Subcutaneous adipose tissue (tissue), 4 donors: ENCODE measurements around the gene DPF3. TPM values are rescaled to one million over a fixed set of nuclear protein-coding genes. Genes with fewer than 3 reads are reported as not detected.

ENCODE experiments used
- total RNA-seq, 4 donors: library from RNA; depleted of rRNA; stranded (reverse); fragments of >200 nt; gene quantifications; one replicate each; pipeline ENCODE4 v1.1.0, GENCODE V29; 2016
- TF ChIP-seq, protein P1 (sequence below): fragments of 450-650 bp; IDR thresholded peaks from one replicate; pipeline ENCODE4 v1.5.1; 2016; ENCODE audit warnings: low read depth, mild to moderate bottlenecking, control low read depth, antibody characterized with exemption, moderate library complexity

The DPF3 gene
- total RNA-seq, 4 donors from 2014 or later: 0.33 to 6.8 TPM; not detected in 2

DNA sequence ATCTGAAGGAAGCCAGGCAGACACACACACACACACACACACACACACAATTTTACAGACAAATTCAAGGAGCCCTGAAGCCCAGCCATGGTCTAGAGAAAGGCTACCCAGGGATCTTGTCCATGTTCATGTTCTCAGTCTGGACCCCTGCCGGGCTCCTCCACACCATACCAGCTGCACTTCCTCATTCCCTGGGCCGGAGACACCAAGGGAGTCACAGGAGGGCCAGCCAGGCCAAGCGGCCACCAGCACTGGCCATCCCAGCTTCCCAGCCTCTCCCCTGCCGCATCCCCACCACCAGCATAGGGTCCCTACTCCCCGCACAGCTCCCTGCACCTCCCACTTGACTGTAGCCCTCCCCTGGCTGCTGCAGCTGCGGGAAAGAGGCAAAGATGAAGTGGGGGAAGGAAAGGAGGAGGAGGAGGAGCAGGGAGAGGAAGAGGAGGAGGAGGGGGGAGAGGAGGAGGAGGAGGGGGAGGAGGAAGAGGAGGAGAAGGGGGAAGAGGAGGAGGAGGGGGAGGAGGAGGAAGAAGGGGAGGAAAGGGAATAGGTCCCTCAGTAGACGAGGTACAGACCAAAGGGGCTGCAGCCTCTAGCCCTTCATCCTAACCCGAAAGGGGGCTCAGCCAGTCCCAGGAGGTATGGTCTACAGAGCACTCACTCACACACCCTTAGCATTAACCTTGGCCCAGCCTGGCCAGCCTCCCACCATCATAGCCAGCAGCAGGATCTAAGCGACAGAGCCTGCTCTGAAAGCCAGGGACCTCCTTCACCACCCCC is 293.2 kb downstream of the DPF3 start:
- TF ChIP-seq, protein P1, sequence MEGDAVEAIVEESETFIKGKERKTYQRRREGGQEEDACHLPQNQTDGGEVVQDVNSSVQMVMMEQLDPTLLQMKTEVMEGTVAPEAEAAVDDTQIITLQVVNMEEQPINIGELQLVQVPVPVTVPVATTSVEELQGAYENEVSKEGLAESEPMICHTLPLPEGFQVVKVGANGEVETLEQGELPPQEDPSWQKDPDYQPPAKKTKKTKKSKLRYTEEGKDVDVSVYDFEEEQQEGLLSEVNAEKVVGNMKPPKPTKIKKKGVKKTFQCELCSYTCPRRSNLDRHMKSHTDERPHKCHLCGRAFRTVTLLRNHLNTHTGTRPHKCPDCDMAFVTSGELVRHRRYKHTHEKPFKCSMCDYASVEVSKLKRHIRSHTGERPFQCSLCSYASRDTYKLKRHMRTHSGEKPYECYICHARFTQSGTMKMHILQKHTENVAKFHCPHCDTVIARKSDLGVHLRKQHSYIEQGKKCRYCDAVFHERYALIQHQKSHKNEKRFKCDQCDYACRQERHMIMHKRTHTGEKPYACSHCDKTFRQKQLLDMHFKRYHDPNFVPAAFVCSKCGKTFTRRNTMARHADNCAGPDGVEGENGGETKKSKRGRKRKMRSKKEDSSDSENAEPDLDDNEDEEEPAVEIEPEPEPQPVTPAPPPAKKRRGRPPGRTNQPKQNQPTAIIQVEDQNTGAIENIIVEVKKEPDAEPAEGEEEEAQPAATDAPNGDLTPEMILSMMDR: no peak

DNA sequence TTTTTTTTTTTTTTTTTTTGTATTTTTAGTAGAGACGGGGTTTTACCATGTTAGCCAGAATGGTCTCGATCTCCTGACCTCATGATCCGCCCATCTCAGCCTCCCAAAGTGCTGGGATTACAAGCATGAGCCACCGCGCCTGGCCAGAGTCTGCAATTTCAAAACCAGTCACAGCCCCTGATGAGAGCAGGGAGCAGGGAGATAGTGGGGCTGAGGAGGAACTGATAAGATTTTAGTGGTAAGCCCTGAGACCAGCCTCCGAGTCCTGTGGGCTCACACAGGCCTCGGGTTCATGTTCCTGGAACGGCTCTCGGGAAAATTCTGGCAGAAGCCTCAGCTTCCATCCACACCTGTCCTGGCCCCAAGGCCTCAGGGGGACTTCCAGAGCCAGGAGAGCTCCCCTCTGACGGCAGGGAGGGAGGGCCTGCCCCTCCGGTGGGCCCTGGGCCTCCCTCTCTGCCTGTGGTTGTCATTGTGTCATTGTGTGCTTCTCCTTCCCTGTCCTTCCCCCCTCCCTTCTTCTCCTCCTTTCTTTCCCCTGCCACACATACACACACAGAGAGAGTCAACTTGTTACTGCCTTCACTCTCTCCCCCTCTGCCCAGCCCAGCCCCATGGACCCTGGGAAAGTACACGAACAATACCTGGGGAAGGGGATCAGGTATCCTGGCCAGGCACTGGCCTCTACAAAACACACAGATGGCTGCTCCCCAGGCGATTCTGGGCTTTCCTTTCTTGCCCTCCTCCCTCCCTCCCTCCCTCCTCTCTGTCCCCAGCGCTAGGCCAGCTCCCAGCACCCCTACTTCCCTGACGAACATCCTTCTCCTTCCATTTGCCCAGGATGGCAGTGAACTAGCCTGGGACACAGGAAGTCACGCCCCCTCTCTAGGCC is 294.1 kb downstream of the DPF3 start:
- TF ChIP-seq, protein P1: no peak

DNA sequence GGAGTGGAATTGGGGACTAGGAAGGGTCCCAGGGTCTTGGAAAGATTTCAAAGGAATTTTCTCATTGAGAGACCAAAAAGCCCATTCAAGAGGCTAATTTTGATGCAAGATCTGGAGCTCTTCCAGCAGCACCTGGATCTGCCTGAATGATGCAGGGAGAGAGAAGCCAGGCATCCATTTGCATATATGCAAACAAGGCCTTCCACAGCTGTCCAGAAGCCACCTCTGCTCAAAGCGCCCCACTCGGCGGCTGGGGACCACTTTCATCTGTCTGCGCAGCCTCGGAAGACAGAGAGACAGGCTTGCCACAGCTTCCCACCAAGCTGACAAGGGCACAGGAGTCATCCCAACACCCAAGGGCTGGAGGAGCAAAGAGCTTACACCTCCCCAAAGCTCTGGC is 295.6 kb downstream of the DPF3 start:
- TF ChIP-seq, protein P1: no peak

DNA sequence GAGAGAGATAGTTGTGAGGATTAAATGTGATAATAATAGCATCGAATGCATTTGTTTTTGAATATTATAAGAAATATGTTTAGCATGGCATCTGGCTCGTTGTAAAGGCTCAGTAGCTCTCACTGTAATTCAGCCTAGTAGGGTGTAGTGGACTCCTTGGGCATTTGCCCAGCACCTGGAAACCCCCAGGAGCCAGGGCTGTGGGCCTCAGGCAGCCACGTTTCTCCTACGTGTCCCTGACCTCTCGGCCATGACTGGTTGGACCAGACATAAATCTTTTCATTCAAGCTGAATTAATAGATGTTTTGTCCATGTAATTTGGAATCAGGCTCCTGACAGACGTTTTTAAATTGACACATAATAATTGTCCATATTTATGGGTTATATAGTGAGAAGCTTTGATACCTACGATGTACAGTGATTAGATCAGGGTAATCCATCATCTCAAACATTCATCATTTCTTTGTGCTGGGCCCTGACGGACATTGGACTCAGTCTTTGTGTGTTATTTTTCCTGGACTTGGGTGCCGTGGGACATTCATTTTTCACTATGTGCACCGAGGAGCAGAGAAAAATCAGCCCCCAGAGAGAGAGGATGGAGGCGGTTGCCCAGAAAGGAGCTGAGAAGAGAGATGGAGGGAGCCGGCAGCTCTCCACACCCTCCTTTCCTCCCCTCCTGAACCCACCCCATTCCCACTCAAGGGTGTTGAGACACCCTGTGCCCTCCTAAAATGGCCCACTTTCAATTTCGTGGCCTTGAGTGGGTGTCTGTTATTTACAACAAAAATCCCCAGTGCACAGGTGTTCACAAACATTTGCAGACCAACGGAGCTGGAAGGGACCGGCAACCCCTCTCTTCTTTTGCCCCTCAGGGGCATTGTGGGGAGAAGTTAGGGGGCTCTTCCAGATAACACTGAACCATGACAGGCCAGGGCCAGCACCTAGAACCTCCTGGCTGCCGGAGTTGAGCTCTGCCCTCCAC is 296.4 kb downstream of the DPF3 start:
- TF ChIP-seq, protein P1: no peak

DNA sequence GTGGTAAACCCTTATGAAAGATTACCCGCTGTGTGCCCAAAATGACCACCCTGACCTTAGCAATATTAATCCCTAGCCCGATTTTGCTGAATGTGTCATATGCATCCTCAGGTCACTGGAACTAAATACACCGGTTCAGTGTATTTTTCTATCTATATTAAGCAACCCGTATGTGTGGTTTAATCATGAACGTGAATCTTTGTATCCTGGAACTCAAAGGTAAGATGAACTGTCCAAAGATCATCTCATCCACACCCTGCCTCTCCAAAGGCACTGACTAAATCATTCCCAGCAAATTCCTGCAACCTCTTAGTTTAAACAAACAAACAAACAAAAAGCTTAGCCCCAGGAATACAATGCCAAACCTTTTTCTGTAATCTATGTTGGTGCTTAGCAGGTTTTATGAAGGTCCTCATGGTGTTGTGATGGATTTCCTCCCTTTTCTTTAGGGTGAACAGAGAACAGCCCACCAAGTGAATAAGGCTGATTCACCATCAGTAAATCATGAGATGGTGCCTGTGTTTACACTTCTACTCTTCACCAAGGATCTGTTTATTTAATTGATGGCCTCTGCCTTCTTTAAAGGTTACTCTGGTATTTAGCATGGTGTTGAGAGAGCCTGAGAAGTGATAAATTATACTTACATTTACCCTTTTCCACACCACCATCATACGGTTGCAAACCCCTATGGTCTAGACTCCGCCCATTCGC is 298.6 kb downstream of the DPF3 start:
- TF ChIP-seq, protein P1: no peak

DNA sequence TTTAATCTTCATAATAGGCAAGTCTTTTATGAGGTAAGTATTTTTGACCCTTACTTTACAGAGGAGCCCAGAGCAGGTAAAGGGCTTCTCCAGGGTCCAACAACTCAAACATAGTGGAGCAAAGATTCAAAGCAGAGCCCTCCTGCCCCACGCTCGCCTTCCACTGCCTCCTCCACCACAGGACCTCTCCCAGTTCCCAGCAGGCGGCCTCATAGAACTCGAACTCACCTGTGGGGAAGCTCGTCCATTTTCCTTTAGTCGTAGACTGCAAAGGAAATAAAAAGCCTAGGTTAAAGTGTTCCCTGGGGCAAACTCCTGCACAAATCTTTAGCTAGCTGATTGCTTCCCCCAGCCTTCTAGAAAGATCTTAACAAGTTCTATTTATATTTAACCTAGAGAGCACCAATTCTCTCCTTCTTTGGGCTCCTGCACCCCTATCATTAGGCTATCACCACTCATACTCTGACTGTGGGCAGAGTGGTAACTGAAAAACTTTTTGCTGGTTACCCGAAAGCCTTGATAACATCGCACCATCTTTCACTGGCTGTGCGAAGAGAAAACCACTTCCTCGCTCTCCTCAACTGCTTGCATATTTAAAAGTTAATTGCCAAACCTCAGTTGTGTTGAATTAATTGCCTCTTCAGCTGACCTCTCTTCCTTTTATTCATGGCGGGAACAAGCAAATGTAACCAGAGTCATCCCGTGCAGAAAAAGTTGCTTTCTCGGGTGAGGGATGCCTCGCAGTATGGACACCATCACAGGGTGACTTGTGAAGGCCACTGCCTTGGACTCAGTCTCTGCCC is 299.6 kb downstream of the DPF3 start:
- TF ChIP-seq, protein P1: no peak
